ENCODE data around the gene CNTLN. TPM values are rescaled to one million over a fixed set of nuclear protein-coding genes. Genes with fewer than 3 reads are reported as not detected.

The CNTLN gene
- total RNA-seq, 1 donor, result 17.7 TPM

DNA sequence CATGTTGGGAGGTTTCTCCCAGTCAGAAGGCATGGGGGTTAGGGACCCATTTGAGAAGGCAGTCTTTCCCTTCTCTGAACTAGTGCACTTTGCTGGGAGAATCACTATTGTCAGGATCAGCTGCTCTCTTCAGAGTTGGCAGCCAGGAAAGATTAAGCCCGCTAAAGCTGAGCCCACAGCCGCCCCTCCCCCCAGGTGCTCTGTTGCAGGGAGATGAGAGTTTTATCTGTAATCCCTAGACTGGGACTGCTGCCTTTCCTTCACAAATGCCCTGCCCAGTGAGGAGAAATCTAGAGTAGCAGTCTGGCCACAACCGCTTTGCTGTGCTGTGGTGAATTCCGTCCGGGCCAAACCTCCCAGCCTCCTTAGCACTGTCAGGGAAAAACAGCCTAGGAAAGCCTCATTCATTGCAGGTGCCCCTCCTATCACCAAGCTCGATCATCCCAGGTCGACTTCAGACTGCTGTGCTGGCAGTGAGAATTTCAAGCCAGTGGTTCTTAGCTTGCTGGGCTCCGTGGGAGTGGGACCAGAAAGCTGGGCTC, 69.8 kb downstream of the CNTLN start:
- H3K9me3 ChIP-seq (ENCODE audit: low read depth, low read length), result no peaks in the 10 kb centered on the region
- no peak overlapping the region for H3K4me2 ChIP-seq (ENCODE audit: insufficient read depth, low read length)
- H3K36me3 ChIP-seq (ENCODE audit: insufficient read depth, low read length), result no peaks in the 10 kb centered on the region
- no peaks in the 10 kb centered on the region for H4K20me1 ChIP-seq (ENCODE audit: insufficient read depth, low read length)
- TF ChIP-seq, protein P1, sequence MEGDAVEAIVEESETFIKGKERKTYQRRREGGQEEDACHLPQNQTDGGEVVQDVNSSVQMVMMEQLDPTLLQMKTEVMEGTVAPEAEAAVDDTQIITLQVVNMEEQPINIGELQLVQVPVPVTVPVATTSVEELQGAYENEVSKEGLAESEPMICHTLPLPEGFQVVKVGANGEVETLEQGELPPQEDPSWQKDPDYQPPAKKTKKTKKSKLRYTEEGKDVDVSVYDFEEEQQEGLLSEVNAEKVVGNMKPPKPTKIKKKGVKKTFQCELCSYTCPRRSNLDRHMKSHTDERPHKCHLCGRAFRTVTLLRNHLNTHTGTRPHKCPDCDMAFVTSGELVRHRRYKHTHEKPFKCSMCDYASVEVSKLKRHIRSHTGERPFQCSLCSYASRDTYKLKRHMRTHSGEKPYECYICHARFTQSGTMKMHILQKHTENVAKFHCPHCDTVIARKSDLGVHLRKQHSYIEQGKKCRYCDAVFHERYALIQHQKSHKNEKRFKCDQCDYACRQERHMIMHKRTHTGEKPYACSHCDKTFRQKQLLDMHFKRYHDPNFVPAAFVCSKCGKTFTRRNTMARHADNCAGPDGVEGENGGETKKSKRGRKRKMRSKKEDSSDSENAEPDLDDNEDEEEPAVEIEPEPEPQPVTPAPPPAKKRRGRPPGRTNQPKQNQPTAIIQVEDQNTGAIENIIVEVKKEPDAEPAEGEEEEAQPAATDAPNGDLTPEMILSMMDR (IDR thresholded peaks at IDR 0.05; ENCODE audit: extremely low read depth, low read depth, low read length), result no peak
- H3K4me1 ChIP-seq (ENCODE audit: insufficient read depth, low read length), result no peaks in the 10 kb centered on the region
- peaks cover 41% of the 10 kb centered on the region for H3K79me2 ChIP-seq (ENCODE audit: insufficient read depth, low read length)
- H3K27ac ChIP-seq (ENCODE audit: low read depth, low read length), result no peak overlapping the region
- H3K4me3 ChIP-seq (ENCODE audit: insufficient read depth, low read length), result no peak overlapping the region
- no peak overlapping the region for H2AFZ ChIP-seq (ENCODE audit: low read length)
- no peaks in the 10 kb centered on the region for H3K27me3 ChIP-seq (ENCODE audit: insufficient read depth, low read length)
- no peak for DNase-seq (ENCODE audit: insufficient read length, low spot score, missing footprints)

DNA sequence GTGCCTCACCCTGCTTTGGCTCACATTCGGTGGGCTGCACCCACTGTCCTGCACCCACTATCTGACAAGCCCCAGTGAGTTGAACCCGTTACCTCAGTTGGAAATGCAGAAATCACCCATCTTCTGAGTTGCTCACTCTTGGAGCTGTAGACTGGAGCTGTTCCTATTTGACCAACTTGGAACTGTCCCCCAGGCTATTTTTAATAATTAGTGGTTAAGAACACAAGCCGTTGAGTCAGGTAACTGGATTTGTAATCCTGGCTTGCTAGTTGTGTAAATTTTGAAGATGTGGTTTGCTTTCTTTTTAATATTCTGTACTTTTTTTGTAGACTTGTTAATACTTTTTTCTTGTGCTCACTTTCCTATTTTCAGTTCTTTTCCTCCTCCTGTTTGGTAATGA, 81.2 kb downstream of the CNTLN start:
- peaks cover 7% of the 10 kb centered on the region for H4K20me1 ChIP-seq (ENCODE audit: insufficient read depth, low read length)
- DNase-seq (ENCODE audit: insufficient read length, low spot score, missing footprints), result no peak
- no peak overlapping the region for H3K4me3 ChIP-seq (ENCODE audit: insufficient read depth, low read length)
- H3K27ac ChIP-seq (ENCODE audit: low read depth, low read length), result no peak overlapping the region
- no peak overlapping the region for H2AFZ ChIP-seq (ENCODE audit: low read length)
- H3K9me3 ChIP-seq (ENCODE audit: low read depth, low read length), result no peaks in the 10 kb centered on the region
- peaks cover 8% of the 10 kb centered on the region for H3K4me1 ChIP-seq (ENCODE audit: insufficient read depth, low read length)
- H3K79me2 ChIP-seq (ENCODE audit: insufficient read depth, low read length), result peaks cover 17% of the 10 kb centered on the region
- TF ChIP-seq, protein P1 (IDR thresholded peaks at IDR 0.05; ENCODE audit: extremely low read depth, low read depth, low read length), result no peak
- no peak overlapping the region for H3K4me2 ChIP-seq (ENCODE audit: insufficient read depth, low read length)
- no peaks in the 10 kb centered on the region for H3K27me3 ChIP-seq (ENCODE audit: insufficient read depth, low read length)
- H3K36me3 ChIP-seq (ENCODE audit: insufficient read depth, low read length), result no peaks in the 10 kb centered on the region

DNA sequence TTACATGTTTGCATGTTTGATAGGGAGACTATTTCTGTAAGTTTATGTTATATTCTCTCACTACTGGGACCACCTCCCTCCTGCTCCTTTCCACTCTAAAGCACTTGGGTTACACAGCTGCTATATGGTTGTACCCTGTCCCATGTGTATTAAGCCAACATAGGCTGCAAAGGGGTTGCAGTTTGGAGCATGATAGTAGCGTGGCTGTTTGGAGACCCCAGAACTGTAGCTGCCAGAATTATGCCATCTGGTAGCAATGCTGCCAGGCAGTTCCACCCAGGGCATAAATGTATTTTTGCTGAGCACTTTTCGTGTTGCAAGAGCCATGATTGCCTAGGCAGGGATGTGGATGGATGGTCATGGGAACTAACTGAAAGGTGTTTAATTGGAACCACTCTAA, 81.8 kb downstream of the CNTLN start:
- peaks cover 20% of the 10 kb centered on the region for H3K79me2 ChIP-seq (ENCODE audit: insufficient read depth, low read length)
- no peak overlapping the region for H3K4me2 ChIP-seq (ENCODE audit: insufficient read depth, low read length)
- H3K36me3 ChIP-seq (ENCODE audit: insufficient read depth, low read length), result no peaks in the 10 kb centered on the region
- TF ChIP-seq, protein P1 (IDR thresholded peaks at IDR 0.05; ENCODE audit: extremely low read depth, low read depth, low read length), result no peak
- no peak for DNase-seq (ENCODE audit: insufficient read length, low spot score, missing footprints)
- peaks cover 8% of the 10 kb centered on the region for H3K4me1 ChIP-seq (ENCODE audit: insufficient read depth, low read length)
- H3K9me3 ChIP-seq (ENCODE audit: low read depth, low read length), result no peaks in the 10 kb centered on the region
- H3K27ac ChIP-seq (ENCODE audit: low read depth, low read length), result no peak overlapping the region
- H2AFZ ChIP-seq (ENCODE audit: low read length), result no peak overlapping the region
- peaks cover 7% of the 10 kb centered on the region for H4K20me1 ChIP-seq (ENCODE audit: insufficient read depth, low read length)
- no peak overlapping the region for H3K4me3 ChIP-seq (ENCODE audit: insufficient read depth, low read length)
- H3K27me3 ChIP-seq (ENCODE audit: insufficient read depth, low read length), result no peaks in the 10 kb centered on the region

DNA sequence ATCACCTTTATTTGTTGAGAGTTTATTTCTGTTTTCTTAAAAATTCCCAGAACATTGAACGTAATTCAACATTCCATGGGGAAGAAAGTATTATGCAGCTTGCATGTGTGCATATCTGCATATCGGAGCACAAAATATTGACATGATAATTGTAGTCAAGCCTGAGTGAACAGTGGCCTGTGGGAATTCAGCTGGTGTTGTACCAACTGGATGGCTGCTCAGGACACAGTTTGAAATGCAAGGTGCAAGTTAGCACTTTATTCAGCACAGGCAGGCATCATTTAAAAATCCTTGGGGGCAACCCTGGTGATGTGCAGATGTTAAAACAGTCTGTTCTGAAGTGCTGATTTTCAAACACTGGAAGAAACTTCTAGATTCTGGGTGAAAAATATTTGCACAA, 82.4 kb downstream of the CNTLN start:
- Histone ChIP-seq H3K9me3 (ENCODE audit: low read depth, low read length) (no peaks in the 10 kb centered on the region), H3K27ac (ENCODE audit: low read depth, low read length) (no peak overlapping the region), H2AFZ (ENCODE audit: low read length) (no peak overlapping the region), H3K27me3 (ENCODE audit: insufficient read depth, low read length) (no peaks in the 10 kb centered on the region), H3K4me3 (ENCODE audit: insufficient read depth, low read length) (no peak overlapping the region), H3K36me3 (ENCODE audit: insufficient read depth, low read length) (no peaks in the 10 kb centered on the region), H3K79me2 (ENCODE audit: insufficient read depth, low read length) (peaks cover 24% of the 10 kb centered on the region), H3K4me2 (ENCODE audit: insufficient read depth, low read length) (no peak overlapping the region), H4K20me1 (ENCODE audit: insufficient read depth, low read length) (peaks cover 7% of the 10 kb centered on the region), H3K4me1 (ENCODE audit: insufficient read depth, low read length) (peaks cover 8% of the 10 kb centered on the region)
- TF ChIP-seq, protein P1 (IDR thresholded peaks at IDR 0.05; ENCODE audit: extremely low read depth, low read depth, low read length), result no peak
- no peak for DNase-seq (ENCODE audit: insufficient read length, low spot score, missing footprints)
